Activated T-helper 1 cell treated with anti-CD3 and anti-CD28 coated beads, Interleukin-12 subunit alpha, Interleukin-12 subunit beta, Interleukin-2, Interleukin-4 antibody, amounts not matched to agents 30 ng/mL and 10 ng/mL and 1 ng/mL, durations not matched to agents 14 hours and 24 hours and 36 hours (primary cell): ENCODE measurements around the gene IKZF3. TPM values are rescaled to one million over a fixed set of nuclear protein-coding genes. Genes with fewer than 3 reads are reported as not detected.
"Not testable (repeated sequence)": the region's sequence is repeated elsewhere in the genome, so short reads cannot be mapped to it uniquely, and the experiment has no call there.

Experiments
- DNase-seq: peaks from one replicate; pipeline ENCODE4 v3.0.0; 2021; ENCODE audit warnings: low spot score
- H3K27ac Mint-ChIP-seq: one replicate; pipeline ENCODE4 v1.8.0; 2021; ENCODE audit warnings: mild to moderate bottlenecking, mixed read lengths
- H3K27me3 Mint-ChIP-seq: one replicate; pipeline ENCODE4 v1.8.0; 2022; ENCODE audit warnings: mild to moderate bottlenecking, moderate library complexity, mixed read lengths; ENCODE audit not compliant: insufficient read depth
- H3K36me3 Mint-ChIP-seq: one replicate; pipeline ENCODE4 v1.8.0; 2021; ENCODE audit warnings: low read depth, mixed read lengths
- H3K4me1 Mint-ChIP-seq: one replicate; pipeline ENCODE4 v1.8.0; 2021; ENCODE audit warnings: low read depth, mixed read lengths
- H3K4me3 Mint-ChIP-seq: one replicate; pipeline ENCODE4 v1.8.0; 2021; ENCODE audit warnings: mild to moderate bottlenecking, moderate library complexity, mixed read lengths
- H3K9me3 Mint-ChIP-seq: one replicate; pipeline ENCODE4 v1.8.0; 2021; ENCODE audit warnings: mixed read lengths
- intact Hi-C: fragments of 100-400 bp; cut with micrococcal nuclease; formaldehyde crosslinking; loops from one replicate; pipeline ENCODE4 v1.15.1; 2024
- total RNA-seq: library from RNA; stranded (reverse); gene quantifications from 2 replicates; pipeline ENCODE4 v1.2.3, GENCODE V29; 2022

Gene IKZF3
- total RNA-seq, 1 donor from 2014 or later: 22.8 TPM

DNA sequence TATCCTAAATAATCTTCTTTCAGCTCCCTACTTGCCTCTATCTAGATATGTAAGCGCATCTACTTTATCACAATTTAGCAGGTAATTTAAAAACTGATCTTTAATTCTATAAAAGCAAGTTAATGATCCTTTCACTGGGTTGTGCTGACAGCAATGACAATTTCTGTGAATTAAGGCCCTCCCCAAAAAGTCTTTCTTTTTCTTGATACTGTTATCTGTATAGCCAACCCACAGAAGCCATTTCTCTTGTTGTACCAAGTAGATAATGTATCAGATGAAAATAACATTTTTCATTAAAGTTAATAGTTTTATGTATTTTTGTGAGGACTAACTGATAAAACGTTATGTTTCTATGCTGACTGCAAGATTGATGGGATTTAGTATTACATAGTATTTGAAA, 7.7 kb upstream of the IKZF3 start:
- intact Hi-C loops: no loop called here

DNA sequence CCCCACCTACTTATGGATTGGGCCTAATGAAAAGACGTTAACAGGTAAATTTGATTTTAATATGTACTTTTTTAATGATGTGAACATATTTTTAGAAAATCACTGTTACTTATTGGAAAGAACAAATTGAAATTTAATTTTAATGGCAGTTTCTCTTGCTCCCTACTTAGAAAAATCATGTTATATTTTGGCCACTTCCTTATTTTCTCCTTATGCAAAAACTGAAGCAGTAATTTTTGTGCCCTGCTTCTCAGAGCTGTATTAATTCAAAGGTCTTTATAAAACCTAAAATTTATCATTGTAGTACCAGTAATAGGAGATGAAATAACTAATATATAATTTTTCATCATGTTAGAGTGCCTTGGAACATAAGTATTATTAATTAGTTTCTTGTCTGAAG, 6.7 kb upstream of the IKZF3 start:
- no peak for DNase-seq
- Mint-ChIP-seq H3K4me1 (peaks cover 22% of the 10 kb centered on the region), H3K27me3 (peaks cover 14% of the 10 kb centered on the region), H3K4me3 (no peak overlapping the region), H3K9me3 (peaks cover 6% of the 10 kb centered on the region), H3K27ac (no peak overlapping the region), H3K36me3 (peaks cover 3% of the 10 kb centered on the region)
- intact Hi-C loops: no loop called here

More for the DNA sequence above, 7.7 kb upstream of the IKZF3 start:
- Mint-ChIP-seq H3K27me3 (peaks cover 14% of the 10 kb centered on the region), H3K36me3 (peaks cover 3% of the 10 kb centered on the region), H3K9me3 (peaks cover 6% of the 10 kb centered on the region), H3K4me3 (no peak overlapping the region), H3K27ac (no peak overlapping the region), H3K4me1 (peaks cover 11% of the 10 kb centered on the region)
- DNase-seq: no peak

DNA sequence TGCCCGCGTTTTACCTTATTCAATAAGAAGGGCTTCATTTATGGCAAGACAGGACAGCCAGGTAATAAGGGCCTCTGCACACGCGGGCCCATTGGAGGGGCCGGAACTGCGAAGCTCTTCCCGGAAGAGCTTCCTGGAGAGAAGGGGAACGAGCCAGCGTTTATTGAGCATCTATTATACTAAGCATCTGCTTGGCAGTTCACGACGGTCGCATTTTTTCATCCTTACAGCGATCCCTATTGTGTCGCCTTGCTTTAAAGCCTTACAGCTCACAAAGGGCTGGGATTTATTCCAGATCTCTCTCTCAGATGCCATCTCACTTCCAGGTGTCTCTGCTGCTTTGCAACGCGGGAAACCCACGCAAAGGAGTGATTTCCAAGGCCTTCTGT, 4.4 kb upstream of the IKZF3 start:
- Mint-ChIP-seq H3K9me3 (peaks cover 6% of the 10 kb centered on the region), H3K4me1 (peaks cover 41% of the 10 kb centered on the region), H3K27me3 (peaks cover 10% of the 10 kb centered on the region), H3K4me3 (no peak overlapping the region), H3K27ac (no peak overlapping the region), H3K36me3 (peaks cover 3% of the 10 kb centered on the region)
- DNase-seq: no peak
- intact Hi-C loops: loop anchor here (5.0 kb wide), 2 partner anchors 34 to 229 kb away; no protein-coding TSS in a partner anchor

DNA sequence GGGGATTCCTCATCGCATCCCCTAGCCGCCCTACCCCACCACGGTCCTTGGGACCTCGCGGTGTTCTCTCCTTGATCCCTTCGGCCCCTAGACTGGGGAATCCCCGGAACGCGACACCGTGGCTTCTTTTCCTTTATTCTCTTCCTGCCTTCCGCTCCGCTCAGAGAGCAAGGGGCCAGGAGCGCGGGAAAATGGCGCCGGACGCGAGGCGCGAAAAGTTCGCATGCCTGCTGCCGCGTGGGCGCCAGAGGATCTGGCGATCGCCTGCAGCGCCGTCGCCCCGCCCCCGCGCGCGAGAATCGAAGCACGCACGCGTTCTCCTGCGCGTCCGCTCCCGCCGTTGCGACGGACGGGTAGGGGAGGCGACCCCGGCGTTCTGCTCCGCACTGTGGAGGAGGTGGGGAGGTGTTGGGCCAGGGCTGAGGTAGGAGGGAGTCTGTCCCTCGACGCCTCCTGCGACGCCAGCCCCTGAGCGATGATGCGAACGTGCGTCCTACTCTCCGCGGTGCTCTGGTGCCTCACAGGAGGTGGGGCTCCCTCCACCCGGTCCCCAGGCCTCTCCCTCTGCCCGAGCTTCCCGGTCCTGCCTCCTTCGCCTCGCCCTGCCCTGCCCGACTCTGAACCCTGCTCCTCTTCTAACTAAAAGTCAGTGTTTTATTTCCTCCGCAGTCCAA, 3.9 kb upstream of the IKZF3 start, which contains the start of gene ZPBP2:
Gene ZPBP2, plus strand, starts transcription at position 323 of the 674 bp plus-strand sequence. Its CDS starts 153 bp downstream, at position 476.
- Mint-ChIP-seq H3K4me1 (peaks cover 46% of the 10 kb centered on the region), H3K27ac (peak within 1 kb of the TSS; percentile 95), H3K36me3 (peaks cover 6% of the 10 kb centered on the region), H3K4me3 (peak within 1 kb of the TSS; percentile 47), H3K9me3 (peaks cover 6% of the 10 kb centered on the region), H3K27me3 (peaks cover 10% of the 10 kb centered on the region)
- intact Hi-C loops: loop anchor here (1.0 to 5.0 kb wide), 8 partner anchors 34 to 246 kb away; partner anchors contain the start of genes LRRC3C, ORMDL3 and PSMD3
- peak; percentile 10 for DNase-seq

DNA sequence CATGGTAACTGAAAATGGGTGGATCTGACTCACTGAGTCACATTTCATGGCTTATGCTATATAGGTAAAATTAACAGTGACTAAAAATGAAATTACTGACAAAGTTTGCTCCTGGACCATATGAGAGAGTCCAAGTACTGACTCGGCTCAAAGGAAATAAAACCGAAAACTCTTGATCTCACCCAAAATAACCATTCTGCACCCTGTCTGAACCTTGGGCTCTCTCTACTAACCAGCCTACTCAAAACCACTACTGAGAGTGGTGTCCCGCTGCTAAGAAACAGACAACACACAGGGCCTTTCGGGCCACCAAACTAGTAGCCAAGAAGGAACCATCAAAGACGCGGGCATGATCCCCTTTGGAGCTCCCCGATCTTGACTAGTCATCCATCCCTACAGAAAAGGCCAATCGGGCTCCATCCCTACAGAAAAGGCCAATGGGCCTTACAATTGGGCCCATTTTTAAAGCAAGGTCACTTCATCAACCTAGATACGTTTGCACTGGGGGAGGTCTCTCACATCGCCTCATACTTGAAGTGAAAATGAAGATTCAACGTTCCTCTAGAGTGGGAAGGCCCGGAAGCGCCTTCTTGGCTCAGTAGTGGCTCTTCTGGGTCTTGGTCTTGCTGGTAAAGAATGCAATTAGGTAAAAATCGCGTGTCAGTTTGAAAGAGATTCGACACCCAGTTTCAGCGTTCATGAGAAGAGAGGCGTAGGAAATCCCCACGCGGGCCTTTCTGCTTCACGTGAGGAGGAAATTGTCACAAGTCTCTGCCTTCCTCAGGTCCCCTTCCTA, 3.2 kb upstream of the IKZF3 start:
- H3K4me1 Mint-ChIP-seq: peaks cover 51% of the 10 kb centered on the region
- H3K36me3 Mint-ChIP-seq: peaks cover 6% of the 10 kb centered on the region
- intact Hi-C loops: loop anchor here (1.0 to 5.0 kb wide), 8 partner anchors 35 to 245 kb away; partner anchors contain the start of genes LRRC3C, ORMDL3 and PSMD3
- DNase-seq: peak; percentile 23
- H3K27me3 Mint-ChIP-seq: peaks cover 7% of the 10 kb centered on the region
- peaks cover 6% of the 10 kb centered on the region for H3K9me3 Mint-ChIP-seq
- H3K27ac Mint-ChIP-seq: peak overlapping the region; percentile 95
- peak overlapping the region; percentile 47 for H3K4me3 Mint-ChIP-seq

DNA sequence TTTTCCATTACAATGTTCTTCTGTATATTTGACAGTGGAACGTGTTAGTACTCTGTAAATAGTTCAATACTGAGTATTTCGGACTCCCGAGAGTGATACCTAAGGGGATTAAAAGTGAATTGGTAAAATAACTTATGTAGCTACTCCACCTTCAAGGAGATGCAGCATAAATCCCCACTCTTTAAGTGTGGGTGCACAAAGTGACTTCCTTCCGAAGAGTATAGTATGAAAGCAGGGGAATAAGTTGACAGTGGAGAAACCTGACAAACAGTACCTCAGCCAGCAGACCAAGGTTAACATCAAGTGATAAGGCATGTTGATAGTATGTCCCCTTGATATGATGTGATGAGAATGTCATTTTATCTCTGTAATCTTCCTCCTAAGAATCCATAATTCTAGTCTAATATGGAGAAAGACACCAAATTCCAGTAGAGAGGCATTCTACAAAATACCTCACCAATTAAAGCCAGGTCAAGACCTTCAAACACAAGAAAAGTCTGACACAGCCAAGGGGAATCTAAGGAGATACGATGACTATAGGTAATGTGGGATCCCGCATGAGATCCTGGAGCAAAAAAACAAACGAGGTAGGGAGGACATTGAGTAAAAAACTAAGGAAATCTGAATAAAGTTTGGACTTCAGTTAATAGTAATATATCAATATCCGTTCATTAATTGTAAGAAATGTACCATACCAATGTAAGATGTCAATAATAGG, 2.1 kb upstream of the IKZF3 start:
- H3K36me3 Mint-ChIP-seq: peaks cover 7% of the 10 kb centered on the region
- H3K4me1 Mint-ChIP-seq: peaks cover 60% of the 10 kb centered on the region
- peak overlapping the region; percentile 10 for H3K27ac Mint-ChIP-seq

DNA sequence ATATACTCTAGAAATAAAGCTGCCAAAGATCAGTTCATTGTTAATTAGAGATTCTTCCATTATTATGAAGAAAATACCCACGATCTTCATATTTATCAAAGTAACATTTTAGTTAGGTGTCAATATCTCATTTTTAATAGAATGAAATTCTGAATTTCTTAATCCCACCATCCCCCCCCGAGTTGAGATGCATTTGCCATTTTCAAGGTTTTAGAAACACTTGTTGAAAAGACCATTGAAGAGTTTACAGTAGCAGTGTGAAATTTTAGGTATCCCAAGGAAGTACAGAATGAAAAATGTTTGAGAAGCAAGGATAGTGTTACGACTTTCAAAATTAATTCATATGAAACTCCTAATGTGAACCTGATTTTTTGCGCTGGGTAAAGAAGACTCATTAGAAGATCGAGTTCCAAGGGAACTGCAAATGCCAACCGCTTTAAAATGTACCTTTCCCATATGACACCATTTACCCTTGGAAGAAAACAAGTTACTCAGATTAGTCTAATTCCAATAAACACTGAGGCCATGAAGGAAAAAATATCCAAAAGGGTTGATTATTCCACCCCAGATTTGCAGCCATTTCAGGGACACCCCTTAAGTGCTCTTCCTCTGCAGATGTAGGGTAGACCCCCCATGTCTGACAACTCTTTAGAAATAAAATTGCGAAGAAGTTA, 731 bp downstream of the IKZF3 start:
- intact Hi-C loops: loop anchor here (1.0 to 5.0 kb wide), 3 partner anchors 109 to 226 kb away; partner anchors contain the start of genes PGAP3 and STARD3
- peak overlapping the region; percentile 73 for H3K27ac Mint-ChIP-seq
- peaks cover 6% of the 10 kb centered on the region for H3K9me3 Mint-ChIP-seq
- DNase-seq: no peak
- H3K27me3 Mint-ChIP-seq: peaks cover 2% of the 10 kb centered on the region
- H3K4me1 Mint-ChIP-seq: peaks cover 63% of the 10 kb centered on the region
- peaks cover 12% of the 10 kb centered on the region for H3K36me3 Mint-ChIP-seq
- H3K4me3 Mint-ChIP-seq: peak overlapping the region; percentile 91

More for the DNA sequence above, 2.1 kb upstream of the IKZF3 start:
- no peak for DNase-seq
- intact Hi-C loops: loop anchor here (2.0 to 5.0 kb wide), 3 partner anchors 36 to 231 kb away; no protein-coding TSS in a partner anchor
- Mint-ChIP-seq H3K27me3 (peaks cover 7% of the 10 kb centered on the region), H3K9me3 (peaks cover 6% of the 10 kb centered on the region), H3K4me3 (no peak overlapping the region)

DNA sequence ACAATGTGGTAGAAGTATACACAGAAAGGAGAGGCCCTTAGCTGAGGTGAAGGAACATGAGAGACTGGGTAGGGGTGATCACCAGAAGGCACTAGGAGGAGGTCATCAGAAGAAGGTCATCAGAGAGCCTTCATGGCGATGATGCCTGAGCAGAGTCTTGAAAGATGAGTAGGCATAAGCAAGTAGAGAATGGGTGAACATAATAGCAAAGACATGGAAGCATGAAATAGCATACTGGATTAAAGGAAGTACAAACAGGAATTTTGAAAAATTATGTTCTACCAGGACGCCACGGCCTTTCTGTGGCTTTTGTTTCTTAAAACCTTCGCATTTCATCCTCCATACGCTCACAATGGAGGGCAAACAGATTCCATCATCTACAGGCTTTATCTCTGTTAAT, 2.9 kb downstream of the IKZF3 start:
- Mint-ChIP-seq H3K4me3 (peak overlapping the region; percentile 75), H3K9me3 (no peaks in the 10 kb centered on the region), H3K36me3 (peaks cover 9% of the 10 kb centered on the region), H3K27me3 (no peaks in the 10 kb centered on the region), H3K27ac (peak overlapping the region; percentile 57), H3K4me1 (peaks cover 46% of the 10 kb centered on the region)
- intact Hi-C loops: loop anchor here (5.0 kb wide), 2 partner anchors 174 to 224 kb away; partner anchors contain the start of genes PGAP3 and STARD3
- no peak for DNase-seq

DNA sequence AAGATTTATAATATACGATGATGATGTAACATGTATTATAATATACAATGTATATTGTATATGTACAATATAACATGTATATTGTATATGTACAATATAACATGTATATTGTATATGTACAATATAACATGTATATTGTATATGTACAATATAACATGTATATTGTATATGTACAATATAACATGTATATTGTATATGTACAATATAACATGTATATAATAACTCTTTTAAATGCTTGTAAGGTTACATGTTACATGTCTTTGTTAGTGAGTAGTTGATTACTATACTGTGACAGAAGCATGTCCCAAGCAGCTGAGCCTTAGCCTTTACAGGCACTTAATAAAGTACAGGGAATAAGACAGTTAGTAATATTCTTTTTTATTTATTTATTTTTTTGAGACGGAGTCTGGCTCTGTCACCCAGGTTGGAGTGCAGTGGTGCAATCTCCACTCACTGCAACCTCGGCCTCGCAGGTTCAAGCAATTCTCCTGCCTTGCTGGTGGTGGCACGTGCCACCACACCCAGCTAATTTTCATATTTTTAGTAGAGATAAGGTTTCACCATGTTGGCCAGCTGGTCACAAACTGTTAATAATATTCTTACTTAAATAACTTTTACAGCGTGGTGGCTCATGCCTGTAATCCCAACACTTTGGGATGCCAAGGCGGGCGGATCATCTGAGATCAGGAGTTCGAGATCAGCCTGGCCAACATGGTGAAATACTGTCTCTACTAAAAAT, 8.0 kb downstream of the IKZF3 start:
- DNase-seq, H3K4me3 Mint-ChIP-seq, intact Hi-C loops, H3K27me3 Mint-ChIP-seq, H3K27ac Mint-ChIP-seq, H3K9me3 Mint-ChIP-seq: not testable (repeated sequence)
- Mint-ChIP-seq H3K4me1 (peaks cover 19% of the 10 kb centered on the region), H3K36me3 (peaks cover 14% of the 10 kb centered on the region)

DNA sequence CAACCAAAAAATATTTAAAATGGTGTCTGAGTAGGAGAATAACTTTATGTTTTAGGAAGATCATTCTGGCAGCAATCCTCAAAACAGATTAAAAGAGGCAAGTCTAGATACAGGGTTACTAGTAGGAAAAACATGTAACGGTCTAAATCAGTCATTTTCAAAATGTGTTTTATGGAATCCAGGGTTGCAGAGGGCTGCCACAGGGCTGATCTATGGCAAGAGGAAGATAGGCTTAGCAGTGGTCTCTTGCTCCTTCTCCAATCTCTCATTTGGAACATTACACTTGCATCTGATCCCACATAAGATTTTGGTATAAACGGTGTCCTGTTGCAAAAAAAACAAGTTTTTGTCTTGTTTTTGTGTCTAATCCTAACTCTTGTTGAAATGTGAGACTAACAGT, 9.2 kb downstream of the IKZF3 start:
- Mint-ChIP-seq H3K4me1 (peaks cover 17% of the 10 kb centered on the region), H3K27me3 (no peaks in the 10 kb centered on the region), H3K36me3 (peaks cover 11% of the 10 kb centered on the region), H3K9me3 (no peaks in the 10 kb centered on the region), H3K4me3 (no peak overlapping the region), H3K27ac (no peak overlapping the region)
- intact Hi-C loops: no loop called here
- DNase-seq: no peak

DNA sequence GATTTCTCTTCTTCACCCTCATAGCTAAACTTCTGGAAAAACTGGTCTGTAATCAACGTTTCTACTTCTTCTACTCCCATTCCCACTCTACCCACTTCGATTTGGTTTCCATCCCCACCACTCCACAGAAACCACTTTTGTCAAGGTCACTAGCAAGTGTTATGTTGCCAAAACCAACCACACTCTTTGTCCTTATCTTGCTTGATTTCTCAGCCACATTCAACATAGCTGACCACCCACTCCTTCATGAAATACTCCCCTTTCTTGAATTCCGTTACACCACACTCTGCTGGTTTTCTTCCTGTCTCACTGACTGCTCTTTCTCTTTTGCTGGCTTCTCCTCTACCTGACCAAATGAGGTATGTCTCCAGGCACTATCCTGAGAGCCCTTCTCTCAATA, 11.9 kb downstream of the IKZF3 start:
- H3K4me3 Mint-ChIP-seq: no peak overlapping the region
- intact Hi-C loops: no loop called here
- H3K27ac Mint-ChIP-seq: peak overlapping the region; percentile 45

More for the DNA sequence above, 11.9 kb downstream of the IKZF3 start:
- Mint-ChIP-seq H3K27me3 (no peaks in the 10 kb centered on the region), H3K36me3 (peaks cover 16% of the 10 kb centered on the region), H3K9me3 (no peaks in the 10 kb centered on the region), H3K4me1 (peaks cover 32% of the 10 kb centered on the region)
- no peak for DNase-seq
